Right lobe of liver (tissue), 4 donors: ENCODE measurements around the gene CER1.

ENCODE experiments used
- POLR2A ChIP-seq: fragments of 450-650 bp; IDR thresholded peaks from one replicate; pipeline ENCODE4 v1.6.1; 2017; ENCODE audit warnings: antibody characterized with exemption, mild to moderate bottlenecking
- TF ChIP-seq, protein P1 (sequence below), 4 donors: fragments of 200-600 bp in 3 of 4; fragments of 450-650 bp in 1 of 4; IDR thresholded peaks; one replicate each; pipeline versions ENCODE4 v1.5.1 to v1.8.0; 2016 to 2022; ENCODE audit warnings: antibody characterized with exemption in 4 of 4, mild to moderate bottlenecking in 2 of 4
- donor health status: DM: no; HTN: no; CAD: no.
- donor health status: DM: no; HTN: no; CAD: no.
- donor health status: DM: no; HTN: yes; CAD: no.

GRCh38 chr9:14719231-14719923 is 3.2 kb downstream of the CER1 start:
- TF ChIP-seq, protein P1, sequence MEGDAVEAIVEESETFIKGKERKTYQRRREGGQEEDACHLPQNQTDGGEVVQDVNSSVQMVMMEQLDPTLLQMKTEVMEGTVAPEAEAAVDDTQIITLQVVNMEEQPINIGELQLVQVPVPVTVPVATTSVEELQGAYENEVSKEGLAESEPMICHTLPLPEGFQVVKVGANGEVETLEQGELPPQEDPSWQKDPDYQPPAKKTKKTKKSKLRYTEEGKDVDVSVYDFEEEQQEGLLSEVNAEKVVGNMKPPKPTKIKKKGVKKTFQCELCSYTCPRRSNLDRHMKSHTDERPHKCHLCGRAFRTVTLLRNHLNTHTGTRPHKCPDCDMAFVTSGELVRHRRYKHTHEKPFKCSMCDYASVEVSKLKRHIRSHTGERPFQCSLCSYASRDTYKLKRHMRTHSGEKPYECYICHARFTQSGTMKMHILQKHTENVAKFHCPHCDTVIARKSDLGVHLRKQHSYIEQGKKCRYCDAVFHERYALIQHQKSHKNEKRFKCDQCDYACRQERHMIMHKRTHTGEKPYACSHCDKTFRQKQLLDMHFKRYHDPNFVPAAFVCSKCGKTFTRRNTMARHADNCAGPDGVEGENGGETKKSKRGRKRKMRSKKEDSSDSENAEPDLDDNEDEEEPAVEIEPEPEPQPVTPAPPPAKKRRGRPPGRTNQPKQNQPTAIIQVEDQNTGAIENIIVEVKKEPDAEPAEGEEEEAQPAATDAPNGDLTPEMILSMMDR (IDR thresholded peaks at IDR 0.05): no peak
- no peak for TF ChIP-seq POLR2A
